AG09319 (cell line): ENCODE data around the gene ADGRL3.

Experiments
- DNase-seq: peaks from one replicate; pipeline ENCODE4 v3.0.0-alpha.2; 2010; ENCODE audit warnings: low read depth; ENCODE audit errors: extremely low read depth
- CTCF ChIP-seq: IDR thresholded peaks from 2 replicates; pipeline ENCODE4 v1.5.1; 2011; ENCODE audit warnings: low read depth, mild to moderate bottlenecking, inconsistent platforms, low read length, moderate library complexity

Gene ADGRL3

GRCh38 chr4:61312526-61312925 lies 112.4 kb downstream of the ADGRL3 start:
- DNase-seq = no peak
- TF ChIP-seq CTCF = no peak

- TF ChIP-seq CTCF = no peak
- no peak for DNase-seq
These were observed 118.3 kb downstream of the ADGRL3 start for GRCh38 chr4:61318431-61318830.

- no peak for DNase-seq
- TF ChIP-seq CTCF = no peak
These were observed 119.0 kb downstream of the ADGRL3 start for GRCh38 chr4:61319156-61319555.

GRCh38 chr4:61320154-61320553 lies 120.0 kb downstream of the ADGRL3 start:
- no peak for TF ChIP-seq CTCF

GRCh38 chr4:61320631-61321030 lies 120.5 kb downstream of the ADGRL3 start:
- DNase-seq = no peak
- no peak for TF ChIP-seq CTCF

More at GRCh38 chr4:61320154-61320553, 120.0 kb downstream of the ADGRL3 start:
- no peak for DNase-seq

GRCh38 chr4:61332693-61333092 lies 132.6 kb downstream of the ADGRL3 start:
- DNase-seq = no peak
- no peak for TF ChIP-seq CTCF

GRCh38 chr4:61333490-61333889 lies 133.4 kb downstream of the ADGRL3 start:
- TF ChIP-seq CTCF = no peak
- no peak for DNase-seq
